Liver (tissue), 3 donors: ENCODE data around the gene KRR1.

Source experiments
- FOXA1 ChIP-seq: IDR thresholded peaks from 2 replicates; pipeline ENCODE4 v1.6.1; 2016; ENCODE audit warnings: antibody characterized with exemption
- GABPA ChIP-seq, 2 donors: IDR thresholded peaks in 1 of 2; conservative IDR thresholded peaks in 1 of 2; 2 replicates each; pipeline ENCODE4 v1.6.1; 2016; ENCODE audit warnings: antibody characterized with exemption in 2 of 2, mild to moderate bottlenecking in 1 of 2, moderate library complexity in 1 of 2
- HNF4A ChIP-seq, 2 donors: conservative IDR thresholded peaks; 2 replicates each; pipeline ENCODE4 v1.6.1; 2016; ENCODE audit warnings: antibody characterized with exemption in 2 of 2, mild to moderate bottlenecking in 2 of 2
- JUND ChIP-seq, 2 donors: IDR thresholded peaks; 2 replicates each; pipeline ENCODE4 v1.6.1; 2016; ENCODE audit warnings: antibody characterized with exemption in 2 of 2
- NR2F2 ChIP-seq: IDR thresholded peaks from 2 replicates; pipeline ENCODE4 v1.6.1; 2016; ENCODE audit warnings: antibody characterized with exemption
- RAD21 ChIP-seq, 2 donors: IDR thresholded peaks; 2 replicates each; pipeline ENCODE4 v1.6.1; 2016; ENCODE audit warnings: antibody characterized with exemption in 2 of 2, mild to moderate bottlenecking in 2 of 2
- RXRA ChIP-seq, 2 donors: IDR thresholded peaks; 2 replicates each; pipeline ENCODE4 v1.6.1; 2017 to 2018; ENCODE audit warnings: antibody characterized with exemption in 2 of 2, mild to moderate bottlenecking in 1 of 2
- SP1 ChIP-seq: IDR thresholded peaks from 2 replicates; pipeline ENCODE4 v1.6.1; 2018; ENCODE audit warnings: antibody characterized with exemption, mild to moderate bottlenecking
- TAF1 ChIP-seq: conservative IDR thresholded peaks from 2 replicates; pipeline ENCODE4 v1.6.1; 2016; ENCODE audit warnings: antibody characterized with exemption, mild to moderate bottlenecking
- YY1 ChIP-seq: IDR thresholded peaks from 2 replicates; pipeline ENCODE4 v1.6.1; 2016; ENCODE audit warnings: antibody characterized with exemption, mild to moderate bottlenecking
- TF ChIP-seq, protein P1 (sequence below): fragments of 150-350 bp; IDR thresholded peaks from 2 replicates; pipeline ENCODE4 v1.5.1; 2017; ENCODE audit warnings: improper control_type of control experiment, low read depth, low read length; ENCODE audit not compliant: missing input control
- TF ChIP-seq, protein P2 (sequence below): IDR thresholded peaks from 2 replicates; pipeline ENCODE4 v1.6.1; 2016; ENCODE audit warnings: antibody characterized with exemption
- TF ChIP-seq, protein P3 (sequence below): IDR thresholded peaks from 2 replicates; pipeline ENCODE4 v1.6.1; 2016; ENCODE audit warnings: antibody characterized with exemption, mild to moderate bottlenecking
- TF ChIP-seq, protein P4 (sequence below): IDR thresholded peaks from 2 replicates; pipeline ENCODE4 v1.6.1; 2016; ENCODE audit warnings: antibody characterized with exemption
- donor health status: healthy.
- donor health status: healthy.

DNA sequence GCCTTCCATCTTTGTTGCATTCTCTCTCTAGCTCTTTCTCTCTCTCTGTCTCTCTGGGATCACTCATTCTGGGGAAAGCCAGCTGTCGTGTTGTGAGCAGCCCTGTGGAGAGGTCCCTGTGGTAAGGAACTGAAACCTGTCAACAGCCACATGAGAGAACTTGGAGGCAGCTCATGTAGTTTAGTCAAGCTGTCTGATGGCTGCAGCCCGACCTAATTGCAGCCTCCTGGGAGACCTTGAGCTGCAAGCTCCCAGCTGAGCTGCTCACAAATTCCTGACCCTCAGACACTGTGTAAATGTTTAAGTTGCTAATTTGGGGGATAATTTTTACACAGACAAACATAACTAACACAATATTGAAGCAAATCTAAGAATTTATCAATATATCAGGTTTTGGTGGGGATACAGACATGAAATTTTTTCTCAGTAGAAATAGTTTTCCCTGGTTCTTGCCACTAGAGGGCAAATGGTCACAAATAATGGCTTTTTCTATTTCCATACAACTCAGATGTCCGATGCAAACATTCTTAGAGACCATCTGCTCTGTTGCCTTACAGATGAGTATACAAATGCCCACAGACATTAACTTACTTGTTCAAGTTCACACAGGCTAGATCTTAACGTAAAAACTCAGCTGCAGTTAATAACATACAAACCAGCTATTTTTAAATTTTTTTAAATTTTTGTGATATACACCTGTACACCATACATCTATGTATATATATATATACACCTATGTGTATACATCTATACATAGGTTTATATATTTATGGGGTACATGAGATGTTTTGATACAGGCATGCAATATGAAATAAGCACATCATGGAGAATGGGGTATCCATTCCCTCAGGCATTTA, 15.5 kb upstream of the KRR1 start:
- TF ChIP-seq RAD21 (IDR thresholded peaks at IDR 0.05) (peak; percentile 90), HNF4A (conservative IDR thresholded peaks at IDR 0.05) (no peak), TAF1 (no peak), GABPA (IDR thresholded peaks at IDR 0.05 in 1 of 2, conservative IDR thresholded peaks at IDR 0.05 in 1 of 2) (no peak), RXRA (IDR thresholded peaks at IDR 0.05) (no peak), FOXA1 (no peak), SP1 (no peak), NR2F2 (no peak), YY1 (no peak), JUND (IDR thresholded peaks at IDR 0.05) (no peak)
- TF ChIP-seq, protein P1, sequence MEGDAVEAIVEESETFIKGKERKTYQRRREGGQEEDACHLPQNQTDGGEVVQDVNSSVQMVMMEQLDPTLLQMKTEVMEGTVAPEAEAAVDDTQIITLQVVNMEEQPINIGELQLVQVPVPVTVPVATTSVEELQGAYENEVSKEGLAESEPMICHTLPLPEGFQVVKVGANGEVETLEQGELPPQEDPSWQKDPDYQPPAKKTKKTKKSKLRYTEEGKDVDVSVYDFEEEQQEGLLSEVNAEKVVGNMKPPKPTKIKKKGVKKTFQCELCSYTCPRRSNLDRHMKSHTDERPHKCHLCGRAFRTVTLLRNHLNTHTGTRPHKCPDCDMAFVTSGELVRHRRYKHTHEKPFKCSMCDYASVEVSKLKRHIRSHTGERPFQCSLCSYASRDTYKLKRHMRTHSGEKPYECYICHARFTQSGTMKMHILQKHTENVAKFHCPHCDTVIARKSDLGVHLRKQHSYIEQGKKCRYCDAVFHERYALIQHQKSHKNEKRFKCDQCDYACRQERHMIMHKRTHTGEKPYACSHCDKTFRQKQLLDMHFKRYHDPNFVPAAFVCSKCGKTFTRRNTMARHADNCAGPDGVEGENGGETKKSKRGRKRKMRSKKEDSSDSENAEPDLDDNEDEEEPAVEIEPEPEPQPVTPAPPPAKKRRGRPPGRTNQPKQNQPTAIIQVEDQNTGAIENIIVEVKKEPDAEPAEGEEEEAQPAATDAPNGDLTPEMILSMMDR: peak; percentile 64
- TF ChIP-seq, protein P2, sequence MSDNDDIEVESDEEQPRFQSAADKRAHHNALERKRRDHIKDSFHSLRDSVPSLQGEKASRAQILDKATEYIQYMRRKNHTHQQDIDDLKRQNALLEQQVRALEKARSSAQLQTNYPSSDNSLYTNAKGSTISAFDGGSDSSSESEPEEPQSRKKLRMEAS: no peak
- TF ChIP-seq, protein P3, sequence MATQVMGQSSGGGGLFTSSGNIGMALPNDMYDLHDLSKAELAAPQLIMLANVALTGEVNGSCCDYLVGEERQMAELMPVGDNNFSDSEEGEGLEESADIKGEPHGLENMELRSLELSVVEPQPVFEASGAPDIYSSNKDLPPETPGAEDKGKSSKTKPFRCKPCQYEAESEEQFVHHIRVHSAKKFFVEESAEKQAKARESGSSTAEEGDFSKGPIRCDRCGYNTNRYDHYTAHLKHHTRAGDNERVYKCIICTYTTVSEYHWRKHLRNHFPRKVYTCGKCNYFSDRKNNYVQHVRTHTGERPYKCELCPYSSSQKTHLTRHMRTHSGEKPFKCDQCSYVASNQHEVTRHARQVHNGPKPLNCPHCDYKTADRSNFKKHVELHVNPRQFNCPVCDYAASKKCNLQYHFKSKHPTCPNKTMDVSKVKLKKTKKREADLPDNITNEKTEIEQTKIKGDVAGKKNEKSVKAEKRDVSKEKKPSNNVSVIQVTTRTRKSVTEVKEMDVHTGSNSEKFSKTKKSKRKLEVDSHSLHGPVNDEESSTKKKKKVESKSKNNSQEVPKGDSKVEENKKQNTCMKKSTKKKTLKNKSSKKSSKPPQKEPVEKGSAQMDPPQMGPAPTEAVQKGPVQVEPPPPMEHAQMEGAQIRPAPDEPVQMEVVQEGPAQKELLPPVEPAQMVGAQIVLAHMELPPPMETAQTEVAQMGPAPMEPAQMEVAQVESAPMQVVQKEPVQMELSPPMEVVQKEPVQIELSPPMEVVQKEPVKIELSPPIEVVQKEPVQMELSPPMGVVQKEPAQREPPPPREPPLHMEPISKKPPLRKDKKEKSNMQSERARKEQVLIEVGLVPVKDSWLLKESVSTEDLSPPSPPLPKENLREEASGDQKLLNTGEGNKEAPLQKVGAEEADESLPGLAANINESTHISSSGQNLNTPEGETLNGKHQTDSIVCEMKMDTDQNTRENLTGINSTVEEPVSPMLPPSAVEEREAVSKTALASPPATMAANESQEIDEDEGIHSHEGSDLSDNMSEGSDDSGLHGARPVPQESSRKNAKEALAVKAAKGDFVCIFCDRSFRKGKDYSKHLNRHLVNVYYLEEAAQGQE: no peak
- TF ChIP-seq, protein P4, sequence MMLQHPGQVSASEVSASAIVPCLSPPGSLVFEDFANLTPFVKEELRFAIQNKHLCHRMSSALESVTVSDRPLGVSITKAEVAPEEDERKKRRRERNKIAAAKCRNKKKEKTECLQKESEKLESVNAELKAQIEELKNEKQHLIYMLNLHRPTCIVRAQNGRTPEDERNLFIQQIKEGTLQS: no peak
